GM10266 (cell line): ENCODE results near the gene FOSL2.

ENCODE experiments used
- DNase-seq: peaks from one replicate; pipeline ENCODE4 v3.0.0; 2012; ENCODE audit errors: extremely low spot score
- TF ChIP-seq, protein P1 (sequence below): IDR thresholded peaks from 2 replicates; pipeline ENCODE4 v1.5.1; 2012; ENCODE audit warnings: mild to moderate bottlenecking, low read depth; ENCODE audit not compliant: control insufficient read depth, insufficient read depth; ENCODE audit errors: missing control alignments

FOSL2 gene

DNA sequence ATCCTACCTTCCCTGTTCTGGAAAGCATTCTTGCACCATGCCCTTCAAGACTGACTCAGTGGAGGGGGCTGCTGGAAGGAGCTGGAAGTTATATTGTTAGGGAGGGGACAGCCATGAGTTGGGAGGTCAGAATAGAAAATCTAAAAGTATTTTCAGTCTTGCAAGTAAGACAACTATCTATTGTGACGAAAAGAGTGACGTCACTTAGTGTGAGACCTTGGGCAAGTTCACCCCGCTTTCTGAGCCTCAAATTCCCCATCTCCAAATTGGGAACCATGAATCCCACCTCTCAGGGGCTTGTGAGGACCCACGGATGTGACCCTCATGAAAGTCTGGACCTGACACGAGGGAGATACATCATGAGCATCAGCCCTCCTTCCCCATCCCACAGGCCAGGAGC lies 46.5 kb downstream of the FOSL2 start:
- TF ChIP-seq, protein P1, sequence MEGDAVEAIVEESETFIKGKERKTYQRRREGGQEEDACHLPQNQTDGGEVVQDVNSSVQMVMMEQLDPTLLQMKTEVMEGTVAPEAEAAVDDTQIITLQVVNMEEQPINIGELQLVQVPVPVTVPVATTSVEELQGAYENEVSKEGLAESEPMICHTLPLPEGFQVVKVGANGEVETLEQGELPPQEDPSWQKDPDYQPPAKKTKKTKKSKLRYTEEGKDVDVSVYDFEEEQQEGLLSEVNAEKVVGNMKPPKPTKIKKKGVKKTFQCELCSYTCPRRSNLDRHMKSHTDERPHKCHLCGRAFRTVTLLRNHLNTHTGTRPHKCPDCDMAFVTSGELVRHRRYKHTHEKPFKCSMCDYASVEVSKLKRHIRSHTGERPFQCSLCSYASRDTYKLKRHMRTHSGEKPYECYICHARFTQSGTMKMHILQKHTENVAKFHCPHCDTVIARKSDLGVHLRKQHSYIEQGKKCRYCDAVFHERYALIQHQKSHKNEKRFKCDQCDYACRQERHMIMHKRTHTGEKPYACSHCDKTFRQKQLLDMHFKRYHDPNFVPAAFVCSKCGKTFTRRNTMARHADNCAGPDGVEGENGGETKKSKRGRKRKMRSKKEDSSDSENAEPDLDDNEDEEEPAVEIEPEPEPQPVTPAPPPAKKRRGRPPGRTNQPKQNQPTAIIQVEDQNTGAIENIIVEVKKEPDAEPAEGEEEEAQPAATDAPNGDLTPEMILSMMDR: no peak
- DNase-seq: no peak

DNA sequence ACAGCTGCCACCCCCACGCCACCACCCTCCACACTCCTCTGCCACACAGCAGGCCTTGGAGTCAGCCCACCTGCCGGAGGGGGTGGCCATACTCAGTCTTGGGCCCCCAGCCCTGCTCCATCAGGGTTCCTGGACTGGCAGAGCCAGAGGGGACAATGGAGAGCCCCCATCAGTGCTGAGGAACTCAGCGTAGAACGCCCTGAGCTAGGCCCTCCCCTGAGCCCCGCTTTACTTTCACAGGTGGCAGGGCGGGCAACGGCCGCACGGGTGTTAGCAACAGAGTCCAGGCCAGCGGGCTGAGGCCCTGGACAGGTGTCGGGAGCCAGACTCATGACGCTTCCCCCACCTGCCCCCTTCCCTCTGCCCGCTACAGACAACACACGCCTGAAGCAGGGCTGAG lies 47.1 kb downstream of the FOSL2 start:
- TF ChIP-seq, protein P1: no peak
- DNase-seq: no peak

DNA sequence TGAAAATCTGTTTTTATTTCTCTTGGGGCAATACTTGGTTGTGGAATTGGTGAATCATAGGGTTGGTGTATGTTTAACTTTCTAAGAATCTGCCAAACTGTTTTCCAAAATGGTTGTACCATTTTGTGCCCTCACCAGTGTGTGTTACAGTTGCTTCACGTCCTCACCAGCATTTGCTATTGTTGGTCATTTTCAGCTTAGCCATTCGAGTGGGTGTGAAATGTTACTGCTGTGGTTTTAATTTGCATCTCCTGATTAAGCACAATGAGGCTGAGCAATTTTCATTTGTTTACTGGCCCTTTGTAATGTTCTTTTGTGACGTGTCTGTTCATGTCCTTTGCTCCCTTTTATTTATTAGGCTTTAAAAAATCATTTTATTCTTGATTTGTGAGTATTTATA lies 49.7 kb downstream of the FOSL2 start:
- TF ChIP-seq, protein P1: no peak

DNA sequence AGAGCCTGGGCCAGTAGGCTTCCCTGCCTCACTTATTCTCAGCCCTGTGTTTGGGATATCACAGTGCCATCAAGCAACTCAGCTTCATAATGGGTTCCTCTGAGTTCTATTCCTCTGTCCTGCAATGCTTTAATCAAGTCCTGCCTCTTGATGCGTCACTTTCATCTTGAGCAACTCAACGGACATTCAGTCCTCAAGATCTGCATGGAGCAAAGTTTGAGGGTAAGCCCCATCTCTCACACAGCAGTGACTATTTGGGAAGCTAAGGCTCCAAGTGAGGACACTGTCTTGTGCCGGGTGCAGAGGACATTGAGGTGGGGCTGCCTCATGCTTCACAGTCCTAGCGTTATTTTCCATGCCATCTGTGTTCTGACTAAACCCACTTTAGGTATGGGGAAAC lies 52.3 kb downstream of the FOSL2 start:
- no peak for DNase-seq
- TF ChIP-seq, protein P1: no peak

More for the DNA sequence above, 49.7 kb downstream of the FOSL2 start:
- DNase-seq: no peak

DNA sequence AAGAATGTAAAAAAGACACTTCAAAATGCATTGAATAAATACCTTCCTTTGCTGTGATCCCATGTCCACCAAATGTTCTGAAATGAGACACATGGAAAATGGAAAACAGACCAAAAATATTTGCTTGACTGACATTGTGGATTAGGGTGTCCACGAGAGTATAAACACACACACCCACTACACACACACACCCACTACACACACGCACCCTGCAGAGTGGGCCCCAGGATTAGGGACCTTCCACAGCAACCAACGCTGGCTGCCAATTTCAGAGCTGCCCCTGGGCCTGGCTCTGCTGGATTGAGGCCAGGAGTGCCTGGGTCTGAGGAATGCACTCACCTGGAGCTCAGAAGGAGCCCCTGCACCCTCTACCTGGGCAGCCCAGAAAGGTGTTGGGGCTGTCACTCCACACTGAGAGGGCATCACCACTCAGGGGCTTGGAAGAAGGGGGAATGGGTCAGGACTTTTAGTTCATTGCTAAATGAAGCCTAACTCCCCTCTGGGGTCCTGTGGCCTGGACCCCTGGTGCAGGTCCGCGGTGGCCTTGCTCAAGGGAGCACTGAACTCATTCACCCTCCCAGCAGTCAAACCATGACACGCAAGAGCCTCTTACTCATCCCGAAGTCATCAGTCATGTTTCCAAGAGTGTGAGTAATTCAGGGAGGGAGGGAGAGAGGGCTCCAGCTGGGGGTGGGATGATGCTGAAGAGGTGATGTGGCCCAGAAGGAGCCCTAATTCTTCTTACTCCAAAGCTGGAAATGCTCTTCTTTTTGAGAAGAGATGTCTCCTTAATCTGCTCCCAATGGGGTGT lies 53.0 kb downstream of the FOSL2 start:
- TF ChIP-seq, protein P1: no peak
- DNase-seq: no peak

DNA sequence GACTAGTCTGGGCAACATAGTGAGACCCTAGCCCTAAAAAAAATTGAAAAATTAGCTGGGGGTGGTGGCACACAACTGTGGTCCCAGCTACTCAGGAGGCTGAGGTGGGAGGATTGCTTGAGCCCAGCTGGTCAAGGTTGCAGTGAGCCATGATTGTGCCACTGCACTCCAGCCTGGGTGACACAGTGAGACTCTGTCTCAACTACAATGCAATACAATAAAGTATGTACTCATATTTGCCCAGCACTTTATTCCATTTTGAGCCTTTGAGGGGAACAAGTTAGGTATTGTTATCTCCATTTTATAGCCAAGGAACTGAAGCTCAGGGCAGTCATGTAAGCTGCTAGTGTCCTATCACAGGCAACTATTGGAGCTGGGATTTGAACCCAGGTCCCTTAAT lies 53.9 kb downstream of the FOSL2 start:
- TF ChIP-seq, protein P1: no peak
- no peak for DNase-seq

DNA sequence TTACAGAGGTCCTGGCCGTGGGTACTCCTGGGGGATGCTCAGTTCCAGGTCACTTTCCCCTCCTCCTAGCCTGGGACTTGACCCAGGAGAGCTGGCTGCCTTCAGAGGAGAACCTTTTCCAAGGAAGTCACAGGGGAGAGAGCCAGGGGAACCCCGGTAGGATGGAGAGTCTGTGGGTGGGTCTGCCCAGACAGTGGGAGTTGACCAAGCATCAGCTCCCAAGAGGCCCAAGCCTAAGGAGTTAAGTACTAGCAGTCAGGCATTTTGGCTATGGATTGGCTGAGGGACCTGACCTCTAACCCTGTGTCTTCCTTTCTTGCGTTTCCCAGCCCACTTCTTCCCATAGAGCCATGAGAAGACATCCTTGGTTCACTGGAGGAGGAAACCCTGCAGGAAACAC lies 54.4 kb downstream of the FOSL2 start:
- no peak for DNase-seq
- TF ChIP-seq, protein P1: no peak
